ENCODE measurements around the gene MRPL54.

The MRPL54 gene

GRCh38 chr19:3785938-3786824 lies 23.7 kb downstream of the MRPL54 start, which contains the start of gene MATK:
Gene MATK, minus strand, starts transcription at chr19:3786381. Its CDS starts 1,246 bp downstream, at chr19:3785135.
- DNase-seq, result peak in 1 of 2 donors; percentile 39

- peak; percentile 46 to 61 for DNase-seq
These were observed 26.7 kb downstream of the MRPL54 start for GRCh38 chr19:3788996-3789778.

DNA sequence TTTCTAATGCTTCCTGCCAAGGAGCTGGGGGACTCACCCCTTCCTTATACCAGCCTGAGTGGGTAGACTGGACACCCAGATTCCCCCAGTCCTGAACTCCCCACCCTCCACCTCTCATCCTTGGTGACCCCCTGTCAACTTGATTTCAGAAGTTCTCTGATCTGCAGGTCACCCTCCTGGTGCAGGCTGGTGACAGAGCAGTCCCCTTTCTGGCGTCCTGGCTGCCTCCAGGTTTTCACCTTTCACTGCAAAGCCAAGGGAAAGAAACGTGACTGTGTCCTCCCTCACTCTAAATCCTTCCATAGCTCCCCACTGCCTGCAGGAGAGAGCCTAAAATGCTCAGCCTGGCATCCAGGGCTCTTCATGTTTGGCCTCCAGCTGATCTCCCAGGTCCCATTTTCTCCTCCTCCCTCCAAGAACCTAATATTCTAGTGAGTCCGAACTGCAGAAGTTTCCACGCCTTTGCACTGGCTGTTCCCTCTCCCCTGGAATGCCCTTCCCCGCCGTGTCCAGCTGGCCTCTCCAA lies 27.8 kb downstream of the MRPL54 start:
- DNase-seq, result no peak

GRCh38 chr19:3790941-3791340 lies 28.5 kb downstream of the MRPL54 start:
- no peak for DNase-seq

DNA sequence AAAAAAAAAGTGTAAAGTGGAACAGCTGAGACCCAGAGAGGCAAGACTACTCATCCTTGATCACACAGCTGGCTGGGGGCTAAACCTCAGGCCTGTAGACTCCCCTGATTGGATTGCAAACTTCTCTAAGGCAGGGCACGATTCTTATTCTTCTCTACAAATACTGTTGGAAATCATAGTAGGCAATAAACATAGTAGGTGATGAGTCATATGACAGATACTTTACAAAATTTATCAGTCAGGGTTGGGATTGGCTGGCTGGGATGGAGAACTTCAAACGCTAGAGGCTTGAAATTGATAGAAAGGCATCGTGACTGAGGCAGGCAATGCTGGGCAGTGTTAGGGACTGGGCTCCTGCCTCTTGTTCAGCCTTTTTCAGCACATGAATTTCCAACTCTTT lies 29.6 kb downstream of the MRPL54 start:
- no peak for DNase-seq

GRCh38 chr19:3793799-3794198 lies 31.3 kb downstream of the MRPL54 start:
- DNase-seq, result no peak

- no peak for DNase-seq
These were observed 33.9 kb downstream of the MRPL54 start for GRCh38 chr19:3796358-3796757.

DNA sequence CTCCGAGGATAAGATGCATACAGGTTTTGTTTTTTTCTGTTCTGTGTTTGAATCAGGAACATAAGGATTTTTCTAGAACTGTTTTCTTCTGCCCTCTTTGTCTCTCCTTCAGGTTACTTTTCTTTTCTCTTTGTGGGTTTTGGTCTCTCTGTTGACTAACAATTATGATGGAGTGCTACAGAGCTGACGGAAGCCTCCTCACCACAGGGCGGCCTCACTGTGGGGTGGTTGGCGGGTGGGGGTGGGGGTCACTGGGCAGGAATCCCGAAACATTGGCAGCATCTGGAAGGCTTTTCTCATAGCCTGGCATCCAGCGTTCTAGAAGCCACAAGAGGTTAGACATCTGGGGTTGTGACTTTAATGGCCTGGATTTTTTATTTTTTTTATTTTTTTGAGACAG lies 35.7 kb downstream of the MRPL54 start:
- DNase-seq, result peak in 1 of 2 donors; percentile 58

GRCh38 chr19:3800996-3801395 lies 38.5 kb downstream of the MRPL54 start:
- no peak for DNase-seq

GRCh38 chr19:3801412-3802096 lies 39.1 kb downstream of the MRPL54 start:
- peak; percentile 55 to 65 for DNase-seq

GRCh38 chr19:3803114-3803888 lies 40.8 kb downstream of the MRPL54 start:
- no peak for DNase-seq

DNA sequence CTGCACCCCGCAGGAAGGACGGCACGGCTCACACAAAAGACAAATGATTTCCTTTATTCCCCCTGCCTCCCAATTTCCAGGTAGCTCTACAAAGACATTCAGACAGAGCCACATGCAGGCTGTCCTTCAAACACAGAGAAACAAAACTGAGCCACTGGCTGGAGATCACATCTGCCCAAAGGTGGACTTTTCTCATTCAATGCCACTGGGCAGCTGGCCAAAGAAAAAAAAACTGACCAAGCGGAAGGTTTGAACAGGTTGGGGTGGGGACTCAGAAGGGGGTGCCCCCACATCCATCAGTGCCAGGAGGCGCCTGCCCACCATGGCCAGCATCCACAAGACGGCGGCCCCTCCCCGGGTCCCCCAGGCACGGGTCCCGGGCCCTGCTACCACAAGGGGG lies 41.5 kb downstream of the MRPL54 start:
- no peak for DNase-seq

DNA sequence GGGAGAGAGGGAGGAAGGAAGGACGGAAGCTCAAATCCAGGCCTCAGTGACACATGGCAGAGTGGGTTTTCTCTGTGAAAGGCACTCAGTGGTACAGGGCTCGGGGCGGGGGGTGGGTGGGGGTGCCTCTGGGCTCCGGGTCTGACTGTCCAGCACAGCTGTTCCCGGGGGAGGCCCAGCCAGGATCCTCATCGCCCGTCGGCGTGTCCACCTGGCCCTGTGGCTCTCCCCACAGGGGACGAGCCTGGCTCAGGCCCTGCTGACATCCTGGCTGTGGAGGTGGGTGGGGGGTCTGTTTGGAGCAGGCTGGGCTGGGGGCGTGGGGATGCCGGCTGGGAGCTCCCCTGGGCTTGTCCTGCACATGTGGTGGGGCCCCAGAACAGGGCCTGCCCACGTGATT lies 41.9 kb downstream of the MRPL54 start:
- DNase-seq, result no peak

- no peak for DNase-seq
These were observed 43.4 kb downstream of the MRPL54 start for GRCh38 chr19:3805859-3806258.

DNA sequence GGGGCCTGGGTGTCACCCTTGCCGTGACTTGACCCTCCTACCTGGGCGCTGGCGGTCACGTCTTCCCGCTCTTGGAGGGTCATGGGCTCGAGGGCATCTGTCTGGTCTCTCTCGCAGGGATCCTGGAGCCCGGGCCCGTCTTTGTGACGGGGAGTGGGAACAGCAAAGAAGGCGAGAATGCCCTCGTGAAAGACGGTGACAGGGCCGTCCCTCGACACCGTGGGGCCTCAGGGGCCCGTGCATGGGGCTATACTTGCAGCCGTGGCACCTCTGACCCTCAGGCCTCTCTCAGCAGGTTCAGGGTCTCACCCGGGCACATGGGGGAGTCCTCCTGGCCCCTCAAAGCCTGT lies 44.6 kb downstream of the MRPL54 start:
- no peak for DNase-seq

DNA sequence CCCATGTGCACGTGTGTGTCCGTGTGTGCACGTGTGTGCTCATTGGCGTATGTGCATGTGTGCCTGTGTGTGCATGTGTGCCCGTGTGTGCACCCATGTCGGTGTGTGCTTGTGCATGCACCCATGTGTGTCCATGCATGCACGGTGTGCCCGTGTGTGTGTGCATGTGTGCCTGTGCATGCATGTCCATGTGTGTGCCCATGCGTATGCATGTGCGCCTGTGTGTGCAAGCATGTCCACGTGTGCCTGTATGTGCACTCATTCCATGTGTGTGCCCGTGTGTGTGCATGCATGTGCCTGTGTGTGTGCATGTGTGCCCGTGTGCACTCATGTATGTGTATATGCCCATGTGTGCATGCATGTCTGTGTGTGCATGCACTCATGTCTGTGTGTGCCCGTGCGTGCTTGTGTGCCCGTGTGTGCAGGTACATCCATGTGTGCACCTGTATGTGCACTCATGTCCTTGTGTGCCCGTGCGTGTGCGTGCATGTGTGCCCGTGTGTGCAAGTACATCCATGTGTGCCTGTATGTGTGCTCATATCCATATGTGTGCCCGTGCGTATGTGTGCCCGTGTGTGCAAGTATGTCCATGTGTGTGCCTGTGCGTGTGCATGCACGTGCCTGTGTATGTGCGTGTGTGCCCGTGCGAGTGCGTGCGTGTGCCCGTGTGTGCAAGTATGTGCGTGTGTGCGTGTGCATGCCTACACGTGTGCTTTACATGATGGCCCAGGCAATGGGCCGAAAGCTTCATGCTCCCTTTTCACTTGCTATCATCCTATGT lies 45.3 kb downstream of the MRPL54 start:
- no peak for DNase-seq

DNA sequence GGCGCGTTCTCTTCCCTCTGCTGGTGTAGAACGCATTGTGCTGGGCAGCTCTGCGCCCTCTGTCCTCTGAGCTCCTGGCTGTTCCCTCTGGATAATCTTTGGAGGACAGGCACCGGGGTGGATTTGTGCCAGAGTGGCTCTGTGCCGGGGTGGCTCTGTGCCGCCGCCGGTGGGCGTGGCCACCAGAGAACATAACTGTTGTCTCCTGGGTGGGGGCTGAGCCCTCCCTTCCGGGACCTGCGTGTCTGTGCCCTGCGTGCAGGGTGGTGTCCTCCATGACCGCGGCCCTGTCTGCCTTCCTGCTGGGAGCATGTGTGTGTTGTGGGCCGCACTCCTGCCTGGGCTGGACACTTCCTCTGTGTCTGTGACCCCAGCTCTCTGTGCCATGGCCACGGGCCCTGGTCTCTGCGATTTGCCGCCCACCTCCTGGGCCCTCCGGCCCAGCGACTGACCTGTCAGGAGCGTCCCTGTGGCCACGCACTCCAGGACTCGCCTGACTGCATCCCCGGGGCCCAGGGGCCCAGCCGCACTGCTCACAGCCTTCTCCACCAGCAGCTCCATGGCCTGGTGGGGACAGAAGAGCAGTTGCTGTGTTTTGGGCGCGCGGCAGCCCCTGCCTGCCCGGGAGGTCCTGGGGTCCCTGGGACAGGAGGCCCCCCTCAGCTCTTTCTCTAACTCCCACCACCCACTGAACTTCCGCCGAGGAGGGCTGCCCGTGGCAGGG lies 46.1 kb downstream of the MRPL54 start:
- no peak for DNase-seq

GRCh38 chr19:3809881-3810707 lies 47.6 kb downstream of the MRPL54 start:
- DNase-seq, result peak in 1 of 2 donors; percentile 12

DNA sequence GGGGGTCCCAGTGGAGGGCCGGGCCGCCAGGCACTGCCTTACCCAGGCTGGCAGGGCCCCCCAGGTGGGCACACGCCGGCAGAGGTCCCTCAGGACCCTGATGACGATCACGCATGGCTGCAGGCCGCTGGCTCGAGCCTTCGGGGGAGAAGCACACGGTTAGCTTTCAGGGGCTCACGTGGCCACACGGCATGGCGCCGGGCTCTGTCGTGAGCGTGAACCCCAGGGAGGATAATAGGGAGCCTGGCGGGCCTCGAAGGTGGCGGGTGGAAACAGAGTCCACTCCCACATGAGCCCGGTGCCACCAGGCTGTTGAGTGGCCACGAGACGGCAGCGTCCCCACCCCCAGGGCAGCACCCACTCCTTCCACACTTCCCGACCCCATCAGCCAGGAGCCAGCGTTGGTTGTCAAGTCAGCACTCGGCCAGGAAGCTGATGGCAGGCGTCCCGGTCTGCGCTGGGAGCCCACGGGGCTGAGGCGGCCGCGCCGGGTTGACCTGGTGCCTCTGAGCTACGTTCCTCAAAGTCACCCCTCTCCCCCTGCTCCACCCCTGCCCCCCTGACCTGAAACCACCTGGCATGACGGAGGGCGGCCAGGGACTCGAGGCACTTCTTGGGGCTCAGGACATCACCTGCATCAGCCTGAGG lies 48.4 kb downstream of the MRPL54 start:
- DNase-seq, result no peak

All from CD4-positive, alpha-beta T cell treated with Interferon alpha-2 for 1 hour (primary cell).